WTC11 (cell line): ENCODE data around the gene ZNF763. TPM values are rescaled to one million over a fixed set of nuclear protein-coding genes. Genes with fewer than 3 reads are reported as not detected.

ENCODE experiments used
- ATAC-seq: fragments of 200-7000 bp; cut with Tn5 transposase; 2 replicates; pipeline ENCODE4 v1.10.0; 2021; ENCODE audit warnings: mild to moderate bottlenecking, moderate library complexity
- CTCF ChIA-PET: fragments of 300-600 bp; sonication (Branson Sonifier 250); formaldehyde crosslinking; loops from one replicate; lab custom pipeline; 2021; ENCODE audit warnings: antibody characterized with exemption; lab: Charles Lee
- POLR2A ChIA-PET: fragments of 350-600 bp; sonication (Branson Sonifier 250); formaldehyde crosslinking; loops from one replicate; lab custom pipeline; 2021; ENCODE audit warnings: antibody characterized with exemption; lab: Charles Lee
- DNase-seq: peaks from one replicate; pipeline ENCODE4 v3.0.0; 2021; ENCODE audit warnings: low spot score
- H3K27ac Mint-ChIP-seq: 2 replicates; pipeline ENCODE4 v1.8.0; 2021; ENCODE audit warnings: mixed read lengths
- H3K27me3 Mint-ChIP-seq: 2 replicates; pipeline ENCODE4 v1.8.0; 2021; ENCODE audit warnings: low read depth, mild to moderate bottlenecking, moderate library complexity, mixed read lengths
- H3K36me3 Mint-ChIP-seq: 2 replicates; pipeline ENCODE4 v1.8.0; 2021; ENCODE audit warnings: mixed read lengths
- H3K4me1 Mint-ChIP-seq: 2 replicates; pipeline ENCODE4 v1.8.0; 2022; ENCODE audit warnings: mixed read lengths
- H3K4me3 Mint-ChIP-seq: 2 replicates; pipeline ENCODE4 v1.8.0; 2021; ENCODE audit warnings: mild to moderate bottlenecking, moderate library complexity, mixed read lengths
- H3K9me3 Mint-ChIP-seq: 2 replicates; pipeline ENCODE4 v1.8.0; 2021; ENCODE audit warnings: mixed read lengths
- ATF2 ChIP-seq: sonication (generic); formaldehyde crosslinking; IDR thresholded peaks from 2 replicates; pipeline ENCODE4 v1.8.1; 2022; ENCODE audit warnings: low read depth, missing genetic modification reagents, borderline replicate concordance
- CBFB ChIP-seq: sonication (generic); formaldehyde crosslinking; IDR thresholded peaks from 2 replicates; pipeline ENCODE4 v1.8.1; 2022; ENCODE audit warnings: mild to moderate bottlenecking, low read depth, missing genetic modification reagents
- CREB1 ChIP-seq: sonication (generic); formaldehyde crosslinking; IDR thresholded peaks from 2 replicates; pipeline ENCODE4 v1.8.0; 2023; ENCODE audit warnings: mild to moderate bottlenecking, missing genetic modification reagents
- FOXP4 ChIP-seq: sonication (generic); formaldehyde crosslinking; IDR thresholded peaks from 2 replicates; pipeline ENCODE4 v1.8.0; 2022; ENCODE audit warnings: mild to moderate bottlenecking, missing genetic modification reagents
- HMGA2 ChIP-seq: fragments of 250-450 bp; sonication (Bioruptor Pico); IDR thresholded peaks from 2 replicates; pipeline ENCODE4 v1.4.0; 2021; ENCODE audit warnings: mild to moderate bottlenecking, moderate library complexity
- JAZF1 ChIP-seq: fragments of 250-450 bp; sonication (Bioruptor Pico); IDR thresholded peaks from 2 replicates; pipeline ENCODE4 v1.9.0; 2021; ENCODE audit warnings: moderate library complexity, mild to moderate bottlenecking, inconsistent platforms
- MYBL2 ChIP-seq: sonication (generic); formaldehyde crosslinking; IDR thresholded peaks from 2 replicates; pipeline ENCODE4 v1.8.1; 2023; ENCODE audit warnings: mild to moderate bottlenecking, moderate library complexity, missing genetic modification reagents
- NFYB ChIP-seq: sonication (generic); formaldehyde crosslinking; conservative IDR thresholded peaks from 2 replicates; pipeline ENCODE4 v1.8.0; 2022; ENCODE audit warnings: low read depth, missing genetic modification reagents
- NR1H2 ChIP-seq: sonication (generic); formaldehyde crosslinking; IDR thresholded peaks from 2 replicates; pipeline ENCODE4 v1.9.0; 2021; ENCODE audit warnings: mild to moderate bottlenecking, moderate library complexity, missing genetic modification reagents
- ZBTB21 ChIP-seq: sonication (generic); formaldehyde crosslinking; IDR thresholded peaks from 2 replicates; pipeline ENCODE4 v1.8.1; 2023; ENCODE audit warnings: mild to moderate bottlenecking, missing genetic modification reagents, borderline replicate concordance
- ZMAT4 ChIP-seq: fragments of 250-450 bp; sonication (Bioruptor Pico); IDR thresholded peaks from 2 replicates; pipeline ENCODE4 v1.9.0; 2021; ENCODE audit warnings: mild to moderate bottlenecking
- ZNF219 ChIP-seq: sonication (generic); formaldehyde crosslinking; IDR thresholded peaks from 2 replicates; pipeline ENCODE4 v1.8.0; 2023; ENCODE audit warnings: missing genetic modification reagents, mild to moderate bottlenecking, borderline replicate concordance
- ZNF317 ChIP-seq: sonication (generic); formaldehyde crosslinking; IDR thresholded peaks from 2 replicates; pipeline ENCODE4 v1.8.1; 2023; ENCODE audit warnings: low read depth, mild to moderate bottlenecking, moderate library complexity, missing genetic modification reagents, borderline replicate concordance
- ZNF416 ChIP-seq: fragments of 250-450 bp; sonication (Bioruptor Pico); IDR thresholded peaks from 2 replicates; pipeline ENCODE4 v1.9.0; 2021; ENCODE audit warnings: mild to moderate bottlenecking, inconsistent platforms
- ZNF671 ChIP-seq: fragments of 250-450 bp; sonication (Bioruptor Pico); IDR thresholded peaks from 2 replicates; pipeline ENCODE4 v1.8.0; 2021; ENCODE audit warnings: mild to moderate bottlenecking
- total RNA-seq: library from RNA; stranded (reverse); gene quantifications from 3 replicates; pipeline ENCODE4 v1.2.3, GENCODE V29; 2021
- TF ChIP-seq, protein P1 (sequence below): sonication (generic); formaldehyde crosslinking; IDR thresholded peaks from 2 replicates; pipeline ENCODE4 v1.8.1; 2023; ENCODE audit warnings: mild to moderate bottlenecking, missing genetic modification reagents, moderate library complexity
- TF ChIP-seq, protein P2 (sequence below): sonication (generic); formaldehyde crosslinking; IDR thresholded peaks from 2 replicates; pipeline ENCODE4 v1.8.1; 2022; ENCODE audit warnings: low read depth, mild to moderate bottlenecking, moderate library complexity, missing genetic modification reagents, borderline replicate concordance
- TF ChIP-seq, protein P3 (sequence below): sonication (generic); formaldehyde crosslinking; IDR thresholded peaks from 2 replicates; pipeline ENCODE4 v1.8.1; 2022; ENCODE audit warnings: mild to moderate bottlenecking, missing genetic modification reagents, moderate library complexity, borderline replicate concordance
- TF ChIP-seq, protein P4 (sequence below): sonication (generic); formaldehyde crosslinking; IDR thresholded peaks from 2 replicates; pipeline ENCODE4 v1.8.0; 2022; ENCODE audit warnings: mild to moderate bottlenecking, missing genetic modification reagents
- TF ChIP-seq, protein P5 (sequence below): sonication (generic); formaldehyde crosslinking; IDR thresholded peaks from 2 replicates; pipeline ENCODE4 v1.8.0; 2023; ENCODE audit warnings: missing genetic modification reagents
- TF ChIP-seq, protein P6 (sequence below): sonication (generic); formaldehyde crosslinking; IDR thresholded peaks from 2 replicates; pipeline ENCODE4 v1.8.0; 2023; ENCODE audit warnings: mild to moderate bottlenecking, missing genetic modification reagents
- TF ChIP-seq, protein P7 (sequence below): fragments of 250-450 bp; sonication (Bioruptor Pico); IDR thresholded peaks from 2 replicates; pipeline ENCODE4 v1.9.0; 2021; ENCODE audit warnings: moderate library complexity, mild to moderate bottlenecking, inconsistent platforms, borderline replicate concordance
- TF ChIP-seq, protein P8 (sequence below): sonication (generic); formaldehyde crosslinking; IDR thresholded peaks from 2 replicates; pipeline ENCODE4 v1.8.0; 2022; ENCODE audit warnings: mild to moderate bottlenecking, missing genetic modification reagents

ZNF763 gene
- total RNA-seq, 1 experiment from 2014 or later: 2.9 TPM

- no peak overlapping the region for H3K27ac Mint-ChIP-seq
- H3K4me1 Mint-ChIP-seq: no peaks in the 10 kb centered on the region
- peaks cover 7% of the 10 kb centered on the region for H3K27me3 Mint-ChIP-seq
- ATAC-seq: no peak
- no peak overlapping the region for H3K4me3 Mint-ChIP-seq
- CTCF ChIA-PET: interaction anchor here (1.7 to 2.3 kb wide), 2 partner anchors 21 to 115 kb away, joined by 6 to 15 read pairs; partner anchors contain the start of gene ZNF700
- POLR2A ChIA-PET: no interaction called here
- TF ChIP-seq ZBTB21 (CRISPR knock-in tag) (no peak), ZNF671 (no peak), FOXP4 (no peak), NFYB (CRISPR knock-in tag) (no peak), MYBL2 (no peak)
- TF ChIP-seq, protein P1, sequence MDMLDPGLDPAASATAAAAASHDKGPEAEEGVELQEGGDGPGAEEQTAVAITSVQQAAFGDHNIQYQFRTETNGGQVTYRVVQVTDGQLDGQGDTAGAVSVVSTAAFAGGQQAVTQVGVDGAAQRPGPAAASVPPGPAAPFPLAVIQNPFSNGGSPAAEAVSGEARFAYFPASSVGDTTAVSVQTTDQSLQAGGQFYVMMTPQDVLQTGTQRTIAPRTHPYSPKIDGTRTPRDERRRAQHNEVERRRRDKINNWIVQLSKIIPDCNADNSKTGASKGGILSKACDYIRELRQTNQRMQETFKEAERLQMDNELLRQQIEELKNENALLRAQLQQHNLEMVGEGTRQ (CRISPR knock-in tag): no peak
- TF ChIP-seq, protein P2, sequence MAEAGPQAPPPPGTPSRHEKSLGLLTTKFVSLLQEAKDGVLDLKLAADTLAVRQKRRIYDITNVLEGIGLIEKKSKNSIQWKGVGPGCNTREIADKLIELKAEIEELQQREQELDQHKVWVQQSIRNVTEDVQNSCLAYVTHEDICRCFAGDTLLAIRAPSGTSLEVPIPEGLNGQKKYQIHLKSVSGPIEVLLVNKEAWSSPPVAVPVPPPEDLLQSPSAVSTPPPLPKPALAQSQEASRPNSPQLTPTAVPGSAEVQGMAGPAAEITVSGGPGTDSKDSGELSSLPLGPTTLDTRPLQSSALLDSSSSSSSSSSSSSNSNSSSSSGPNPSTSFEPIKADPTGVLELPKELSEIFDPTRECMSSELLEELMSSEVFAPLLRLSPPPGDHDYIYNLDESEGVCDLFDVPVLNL (CRISPR knock-in tag): no peak
- TF ChIP-seq, protein P3, sequence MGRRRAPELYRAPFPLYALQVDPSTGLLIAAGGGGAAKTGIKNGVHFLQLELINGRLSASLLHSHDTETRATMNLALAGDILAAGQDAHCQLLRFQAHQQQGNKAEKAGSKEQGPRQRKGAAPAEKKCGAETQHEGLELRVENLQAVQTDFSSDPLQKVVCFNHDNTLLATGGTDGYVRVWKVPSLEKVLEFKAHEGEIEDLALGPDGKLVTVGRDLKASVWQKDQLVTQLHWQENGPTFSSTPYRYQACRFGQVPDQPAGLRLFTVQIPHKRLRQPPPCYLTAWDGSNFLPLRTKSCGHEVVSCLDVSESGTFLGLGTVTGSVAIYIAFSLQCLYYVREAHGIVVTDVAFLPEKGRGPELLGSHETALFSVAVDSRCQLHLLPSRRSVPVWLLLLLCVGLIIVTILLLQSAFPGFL: no peak
- TF ChIP-seq, protein P4, sequence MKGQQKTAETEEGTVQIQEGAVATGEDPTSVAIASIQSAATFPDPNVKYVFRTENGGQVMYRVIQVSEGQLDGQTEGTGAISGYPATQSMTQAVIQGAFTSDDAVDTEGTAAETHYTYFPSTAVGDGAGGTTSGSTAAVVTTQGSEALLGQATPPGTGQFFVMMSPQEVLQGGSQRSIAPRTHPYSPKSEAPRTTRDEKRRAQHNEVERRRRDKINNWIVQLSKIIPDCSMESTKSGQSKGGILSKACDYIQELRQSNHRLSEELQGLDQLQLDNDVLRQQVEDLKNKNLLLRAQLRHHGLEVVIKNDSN (CRISPR knock-in tag): no peak
- TF ChIP-seq, protein P5, sequence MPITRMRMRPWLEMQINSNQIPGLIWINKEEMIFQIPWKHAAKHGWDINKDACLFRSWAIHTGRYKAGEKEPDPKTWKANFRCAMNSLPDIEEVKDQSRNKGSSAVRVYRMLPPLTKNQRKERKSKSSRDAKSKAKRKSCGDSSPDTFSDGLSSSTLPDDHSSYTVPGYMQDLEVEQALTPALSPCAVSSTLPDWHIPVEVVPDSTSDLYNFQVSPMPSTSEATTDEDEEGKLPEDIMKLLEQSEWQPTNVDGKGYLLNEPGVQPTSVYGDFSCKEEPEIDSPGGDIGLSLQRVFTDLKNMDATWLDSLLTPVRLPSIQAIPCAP (CRISPR knock-in tag): no peak
- TF ChIP-seq, protein P6, sequence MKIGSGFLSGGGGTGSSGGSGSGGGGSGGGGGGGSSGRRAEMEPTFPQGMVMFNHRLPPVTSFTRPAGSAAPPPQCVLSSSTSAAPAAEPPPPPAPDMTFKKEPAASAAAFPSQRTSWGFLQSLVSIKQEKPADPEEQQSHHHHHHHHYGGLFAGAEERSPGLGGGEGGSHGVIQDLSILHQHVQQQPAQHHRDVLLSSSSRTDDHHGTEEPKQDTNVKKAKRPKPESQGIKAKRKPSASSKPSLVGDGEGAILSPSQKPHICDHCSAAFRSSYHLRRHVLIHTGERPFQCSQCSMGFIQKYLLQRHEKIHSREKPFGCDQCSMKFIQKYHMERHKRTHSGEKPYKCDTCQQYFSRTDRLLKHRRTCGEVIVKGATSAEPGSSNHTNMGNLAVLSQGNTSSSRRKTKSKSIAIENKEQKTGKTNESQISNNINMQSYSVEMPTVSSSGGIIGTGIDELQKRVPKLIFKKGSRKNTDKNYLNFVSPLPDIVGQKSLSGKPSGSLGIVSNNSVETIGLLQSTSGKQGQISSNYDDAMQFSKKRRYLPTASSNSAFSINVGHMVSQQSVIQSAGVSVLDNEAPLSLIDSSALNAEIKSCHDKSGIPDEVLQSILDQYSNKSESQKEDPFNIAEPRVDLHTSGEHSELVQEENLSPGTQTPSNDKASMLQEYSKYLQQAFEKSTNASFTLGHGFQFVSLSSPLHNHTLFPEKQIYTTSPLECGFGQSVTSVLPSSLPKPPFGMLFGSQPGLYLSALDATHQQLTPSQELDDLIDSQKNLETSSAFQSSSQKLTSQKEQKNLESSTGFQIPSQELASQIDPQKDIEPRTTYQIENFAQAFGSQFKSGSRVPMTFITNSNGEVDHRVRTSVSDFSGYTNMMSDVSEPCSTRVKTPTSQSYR (CRISPR knock-in tag): no peak
- TF ChIP-seq, protein P7, sequence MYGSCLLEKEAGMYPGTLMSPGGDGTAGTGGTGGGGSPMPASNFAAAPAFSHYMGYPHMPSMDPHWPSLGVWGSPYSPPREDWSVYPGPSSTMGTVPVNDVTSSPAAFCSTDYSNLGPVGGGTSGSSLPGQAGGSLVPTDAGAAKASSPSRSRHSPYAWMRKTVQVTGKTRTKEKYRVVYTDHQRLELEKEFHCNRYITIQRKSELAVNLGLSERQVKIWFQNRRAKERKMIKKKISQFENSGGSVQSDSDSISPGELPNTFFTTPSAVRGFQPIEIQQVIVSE (CRISPR knock-in tag): no peak
- H3K9me3 Mint-ChIP-seq: peaks cover 94% of the 10 kb centered on the region
- H3K36me3 Mint-ChIP-seq: peaks cover 96% of the 10 kb centered on the region
- DNase-seq: no peak
These were observed 20.2 kb upstream of the ZNF763 start for GRCh38 chr19:11944656-11945055.

DNA sequence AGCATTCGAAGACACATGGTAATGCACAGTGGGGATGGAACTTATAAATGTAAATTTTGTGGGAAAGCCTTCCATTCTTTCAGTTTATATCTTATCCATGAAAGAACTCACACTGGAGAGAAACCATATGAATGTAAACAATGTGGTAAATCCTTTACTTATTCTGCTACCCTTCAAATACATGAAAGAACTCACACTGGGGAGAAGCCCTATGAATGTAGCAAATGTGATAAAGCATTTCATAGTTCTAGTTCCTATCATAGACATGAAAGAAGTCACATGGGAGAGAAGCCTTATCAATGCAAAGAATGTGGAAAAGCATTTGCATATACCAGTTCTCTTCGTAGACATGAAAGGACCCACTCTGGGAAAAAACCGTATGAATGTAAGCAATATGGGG is 16.2 kb upstream of the ZNF763 start:
- H3K36me3 Mint-ChIP-seq: peaks cover 98% of the 10 kb centered on the region
- H3K9me3 Mint-ChIP-seq: peaks cover 95% of the 10 kb centered on the region
- POLR2A ChIA-PET: no interaction called here
- H3K27me3 Mint-ChIP-seq: peaks cover 23% of the 10 kb centered on the region
- DNase-seq (no peak), ATAC-seq (no peak)
- no peak overlapping the region for H3K4me3 Mint-ChIP-seq
- CTCF ChIA-PET: no interaction called here
- no peak overlapping the region for H3K27ac Mint-ChIP-seq
- no peaks in the 10 kb centered on the region for H3K4me1 Mint-ChIP-seq
- TF ChIP-seq ZMAT4 (CRISPR knock-in tag) (no peak), JAZF1 (no peak), NR1H2 (CRISPR knock-in tag) (no peak), ATF2 (CRISPR knock-in tag) (no peak), ZNF416 (no peak), HMGA2 (CRISPR knock-in tag) (no peak), ZNF219 (CRISPR knock-in tag) (no peak), ZNF317 (CRISPR knock-in tag) (no peak), CREB1 (CRISPR knock-in tag) (no peak), CBFB (no peak)
- TF ChIP-seq, protein P8, sequence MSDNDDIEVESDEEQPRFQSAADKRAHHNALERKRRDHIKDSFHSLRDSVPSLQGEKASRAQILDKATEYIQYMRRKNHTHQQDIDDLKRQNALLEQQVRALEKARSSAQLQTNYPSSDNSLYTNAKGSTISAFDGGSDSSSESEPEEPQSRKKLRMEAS (CRISPR knock-in tag): no peak
